PC-9 (cell line): ENCODE results near the gene C1QTNF3. TPM values are rescaled to one million over a fixed set of nuclear protein-coding genes. Genes with fewer than 3 reads are reported as not detected.

Source experiments
- BruUV-seq: library from RNA; stranded (reverse); fragments of 400-500 nt; replicated peaks from 2 replicates; lab custom pipeline; 2021; lab: Mats Ljungman, UMichigan
- CTCF ChIA-PET: fragments of 300-600 bp; sonication (Branson Sonifier 250); formaldehyde crosslinking; loops from one replicate; lab custom pipeline; 2022; ENCODE audit warnings: antibody characterized with exemption; lab: Charles Lee
- POLR2A ChIA-PET: fragments of 300-600 bp; sonication (Branson Sonifier 250); formaldehyde crosslinking; loops from one replicate; lab custom pipeline; 2022; ENCODE audit warnings: antibody characterized with exemption; ENCODE audit not compliant: unreplicated experiment; lab: Charles Lee
- DNase-seq, 2 experiments: peaks; one replicate each; pipeline versions ENCODE4 v3.0.0 to v3.0.0-alpha.2; 2015 to 2022; ENCODE audit warnings: mixed read lengths in 1 of 2
- H2AFZ ChIP-seq: fragments of 200-600 bp; sonication (generic); 2 replicates; pipeline ENCODE4 v1.8.1; 2017; ENCODE audit warnings: antibody characterized with exemption
- H3F3A ChIP-seq: fragments of 200-600 bp; sonication (generic); 2 replicates; pipeline ENCODE4 v1.8.1; 2017; ENCODE audit warnings: antibody characterized with exemption, mild to moderate bottlenecking, low read depth; ENCODE audit not compliant: insufficient read depth
- H3K27ac ChIP-seq: fragments of 200-600 bp; sonication (generic); 2 replicates; pipeline ENCODE4 v1.6.1; 2016; ENCODE audit warnings: mixed run types
- H3K27me3 ChIP-seq: fragments of 200-600 bp; sonication (generic); 2 replicates; pipeline ENCODE4 v1.6.1; 2016; ENCODE audit warnings: low read depth, mixed run types; ENCODE audit not compliant: insufficient read depth
- H3K36me3 ChIP-seq: fragments of 200-600 bp; sonication (generic); 2 replicates; pipeline ENCODE4 v1.6.1; 2016; ENCODE audit warnings: low read depth, mixed run types
- H3K4me1 ChIP-seq: fragments of 200-600 bp; sonication (generic); replicated peaks from 2 replicates; pipeline ENCODE4 v1.6.1; 2016; ENCODE audit warnings: mixed run types; ENCODE audit not compliant: insufficient read depth
- H3K4me2 ChIP-seq: fragments of 200-600 bp; sonication (generic); 2 replicates; pipeline ENCODE4 v1.6.1; 2017; ENCODE audit warnings: mixed run types
- H3K4me3 ChIP-seq: fragments of 200-600 bp; sonication (generic); 2 replicates; pipeline ENCODE4 v1.6.1; 2016; ENCODE audit warnings: mixed run types
- H3K79me2 ChIP-seq: fragments of 200-600 bp; sonication (generic); 2 replicates; pipeline ENCODE4 v1.6.1; 2017; ENCODE audit warnings: low read depth, mixed run types
- H3K9me2 ChIP-seq: fragments of 200-600 bp; sonication (generic); 2 replicates; pipeline ENCODE4 v1.8.1; 2017; ENCODE audit warnings: mild to moderate bottlenecking; ENCODE audit not compliant: insufficient read depth
- H3K9me3 ChIP-seq: fragments of 200-600 bp; sonication (generic); 2 replicates; pipeline ENCODE4 v1.8.1; 2016; ENCODE audit warnings: low read depth; ENCODE audit not compliant: insufficient read depth
- H4K20me1 ChIP-seq: fragments of 200-600 bp; sonication (generic); 2 replicates; pipeline ENCODE4 v1.8.1; 2017; ENCODE audit not compliant: insufficient read depth
- EZH2 ChIP-seq: fragments of 200-600 bp; sonication (generic); IDR thresholded peaks from 2 replicates; pipeline ENCODE4 v1.8.0; 2017; ENCODE audit warnings: antibody characterized with exemption, low read depth
- intact Hi-C: fragments of 100-400 bp; cut with micrococcal nuclease; formaldehyde crosslinking; loops from one replicate; pipeline ENCODE4 v1.10.0; 2022; ENCODE audit not compliant: unreplicated experiment
- total RNA-seq: library from RNA; stranded (reverse); gene quantifications from 2 replicates; pipeline ENCODE4 v1.2.3, GENCODE V29; 2021
- TF ChIP-seq, protein P1 (sequence below): fragments of 200-600 bp; sonication (generic); conservative IDR thresholded peaks from 2 replicates; pipeline ENCODE4 v1.6.1; 2017; ENCODE audit warnings: mixed run types, antibody characterized with exemption, mild to moderate bottlenecking, moderate library complexity

C1QTNF3 gene
- total RNA-seq, 1 experiment from 2014 or later: 8.3 TPM

DNA sequence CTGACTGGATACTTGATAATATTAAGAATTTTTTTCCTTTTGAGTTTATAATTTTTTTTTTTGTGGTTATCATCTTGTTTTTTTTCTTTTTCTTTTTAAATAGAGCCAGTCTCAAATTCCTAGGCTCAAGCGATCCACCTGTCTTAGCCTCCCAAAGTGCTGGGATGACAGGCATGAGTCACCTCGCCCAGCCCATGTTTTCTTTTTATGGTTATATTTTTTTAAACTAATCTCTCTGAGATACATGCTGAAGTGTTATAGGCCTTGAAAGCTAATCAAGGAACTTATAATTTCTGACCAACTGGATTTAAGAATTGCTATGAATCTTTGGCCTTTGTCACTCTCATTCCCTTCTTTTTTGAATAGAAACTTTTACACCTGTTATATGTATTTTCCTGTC, 28.4 kb downstream of the C1QTNF3 start:
- TF ChIP-seq EZH2: no peak
- TF ChIP-seq, protein P1, sequence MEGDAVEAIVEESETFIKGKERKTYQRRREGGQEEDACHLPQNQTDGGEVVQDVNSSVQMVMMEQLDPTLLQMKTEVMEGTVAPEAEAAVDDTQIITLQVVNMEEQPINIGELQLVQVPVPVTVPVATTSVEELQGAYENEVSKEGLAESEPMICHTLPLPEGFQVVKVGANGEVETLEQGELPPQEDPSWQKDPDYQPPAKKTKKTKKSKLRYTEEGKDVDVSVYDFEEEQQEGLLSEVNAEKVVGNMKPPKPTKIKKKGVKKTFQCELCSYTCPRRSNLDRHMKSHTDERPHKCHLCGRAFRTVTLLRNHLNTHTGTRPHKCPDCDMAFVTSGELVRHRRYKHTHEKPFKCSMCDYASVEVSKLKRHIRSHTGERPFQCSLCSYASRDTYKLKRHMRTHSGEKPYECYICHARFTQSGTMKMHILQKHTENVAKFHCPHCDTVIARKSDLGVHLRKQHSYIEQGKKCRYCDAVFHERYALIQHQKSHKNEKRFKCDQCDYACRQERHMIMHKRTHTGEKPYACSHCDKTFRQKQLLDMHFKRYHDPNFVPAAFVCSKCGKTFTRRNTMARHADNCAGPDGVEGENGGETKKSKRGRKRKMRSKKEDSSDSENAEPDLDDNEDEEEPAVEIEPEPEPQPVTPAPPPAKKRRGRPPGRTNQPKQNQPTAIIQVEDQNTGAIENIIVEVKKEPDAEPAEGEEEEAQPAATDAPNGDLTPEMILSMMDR: no peak
- Histone ChIP-seq H3K4me2 (no peak overlapping the region), H3K79me2 (no peaks in the 10 kb centered on the region), H3K27me3 (no peaks in the 10 kb centered on the region), H3K4me3 (no peak overlapping the region), H3K9me3 (no peaks in the 10 kb centered on the region), H3K27ac (no peak overlapping the region), H3K9me2 (no peaks in the 10 kb centered on the region), H3F3A (no peaks in the 10 kb centered on the region), H3K4me1 (peaks cover 3% of the 10 kb centered on the region), H3K36me3 (no peaks in the 10 kb centered on the region), H4K20me1 (no peaks in the 10 kb centered on the region), H2AFZ (no peak overlapping the region)
- DNase-seq: no peak
- POLR2A ChIA-PET: no interaction called here
- CTCF ChIA-PET: no interaction called here
- BruUV-seq: no TSS peak
- intact Hi-C loops: no loop called here

DNA sequence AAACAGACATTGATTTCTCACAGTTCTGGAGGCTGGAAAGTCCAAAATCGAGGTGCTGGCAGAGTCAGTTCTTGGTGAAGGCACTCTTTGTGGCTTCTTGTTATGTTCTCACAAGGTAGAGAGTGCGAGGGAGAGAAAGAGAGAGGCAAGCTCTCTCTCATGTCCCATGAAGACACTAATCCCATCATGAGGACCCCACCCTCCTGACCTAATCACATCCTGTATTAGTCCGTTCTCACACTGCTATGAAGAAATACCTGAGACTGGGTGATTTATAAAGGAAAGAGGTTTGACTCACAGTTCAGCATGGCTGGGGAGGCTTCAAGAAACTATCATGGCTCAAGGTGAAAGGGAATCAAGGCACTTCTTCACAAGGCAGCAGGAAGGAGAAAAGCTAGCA, 29.5 kb downstream of the C1QTNF3 start:
- Histone ChIP-seq H3K36me3 (no peaks in the 10 kb centered on the region), H3K4me1 (peaks cover 13% of the 10 kb centered on the region), H3K27ac (no peak overlapping the region), H2AFZ (no peak overlapping the region), H3K4me2 (no peak overlapping the region), H3K79me2 (no peaks in the 10 kb centered on the region), H4K20me1 (no peaks in the 10 kb centered on the region), H3K4me3 (no peak overlapping the region), H3K9me2 (no peaks in the 10 kb centered on the region), H3K27me3 (no peaks in the 10 kb centered on the region), H3K9me3 (no peaks in the 10 kb centered on the region), H3F3A (peaks cover 9% of the 10 kb centered on the region; the same call in 1 of the 2 replicates)
- ChIA-PET CTCF (no interaction called here), POLR2A (no interaction called here)
- no TSS peak for BruUV-seq
- intact Hi-C loops: no loop called here
- no peak for DNase-seq
- no peak for TF ChIP-seq EZH2
- TF ChIP-seq, protein P1: no peak

DNA sequence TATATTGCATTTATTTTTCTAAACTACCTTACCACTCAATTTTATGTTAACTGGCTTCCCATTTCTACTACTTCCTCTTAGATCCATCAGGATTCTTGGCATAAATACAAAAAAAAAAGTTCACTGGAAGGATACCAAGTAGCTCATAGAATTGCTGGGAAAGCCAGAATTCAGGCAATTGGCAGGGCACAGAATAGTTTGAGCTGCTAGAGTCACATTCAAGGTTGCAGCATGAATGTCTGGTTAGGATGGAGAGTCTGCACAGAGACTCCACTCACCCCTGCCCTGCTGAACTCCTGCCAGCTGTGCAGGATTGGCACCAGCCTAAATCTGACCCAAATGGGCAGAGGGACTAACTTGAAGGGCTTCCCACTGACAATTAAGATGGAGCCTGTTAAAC, 30.2 kb downstream of the C1QTNF3 start:
- intact Hi-C loops: no loop called here
- Histone ChIP-seq H3K36me3 (no peaks in the 10 kb centered on the region), H3K9me3 (no peaks in the 10 kb centered on the region), H2AFZ (no peak overlapping the region), H4K20me1 (no peaks in the 10 kb centered on the region), H3K27ac (no peak overlapping the region), H3K4me3 (no peak overlapping the region), H3K4me1 (peaks cover 13% of the 10 kb centered on the region), H3F3A (peaks cover 16% of the 10 kb centered on the region), H3K4me2 (no peak overlapping the region), H3K79me2 (no peaks in the 10 kb centered on the region), H3K27me3 (no peaks in the 10 kb centered on the region), H3K9me2 (no peaks in the 10 kb centered on the region)
- no peak for TF ChIP-seq EZH2
- TF ChIP-seq, protein P1: no peak
- POLR2A ChIA-PET: no interaction called here
- BruUV-seq: no TSS peak
- CTCF ChIA-PET: interaction anchor here (0.5 to 0.6 kb wide), 3 partner anchors 17 to 1493 kb away, joined by 3 to 7 read pairs (median 4); no protein-coding TSS in a partner anchor
- DNase-seq: no peak
